Transverse colon (tissue), 3 donors: Measurements from ENCODE around the gene LPCAT2.

ENCODE experiments used
- EP300 ChIP-seq: sonication (generic); formaldehyde crosslinking; IDR thresholded peaks from one replicate; pipeline ENCODE4 v1.6.1; 2017; ENCODE audit warnings: antibody characterized with exemption, low read depth
- POLR2A ChIP-seq: fragments of 450-650 bp; IDR thresholded peaks from one replicate; pipeline ENCODE4 v1.6.1; 2016; ENCODE audit warnings: antibody characterized with exemption, mild to moderate bottlenecking, moderate library complexity
- TF ChIP-seq, protein P1 (sequence below), 5 experiments: fragments of 200-600 bp in 3 of 5; fragments of 450-650 bp in 2 of 5; sonication (generic) in 3 of 5; IDR thresholded peaks; 1 replicate in 2 of 5; 2 replicates in 3 of 5; pipeline ENCODE4 v1.5.1; 2016 to 2017; ENCODE audit warnings: antibody characterized with exemption in 5 of 5, inconsistent platforms in 3 of 5, mild to moderate bottlenecking in 2 of 5, moderate library complexity in 1 of 5

DNA sequence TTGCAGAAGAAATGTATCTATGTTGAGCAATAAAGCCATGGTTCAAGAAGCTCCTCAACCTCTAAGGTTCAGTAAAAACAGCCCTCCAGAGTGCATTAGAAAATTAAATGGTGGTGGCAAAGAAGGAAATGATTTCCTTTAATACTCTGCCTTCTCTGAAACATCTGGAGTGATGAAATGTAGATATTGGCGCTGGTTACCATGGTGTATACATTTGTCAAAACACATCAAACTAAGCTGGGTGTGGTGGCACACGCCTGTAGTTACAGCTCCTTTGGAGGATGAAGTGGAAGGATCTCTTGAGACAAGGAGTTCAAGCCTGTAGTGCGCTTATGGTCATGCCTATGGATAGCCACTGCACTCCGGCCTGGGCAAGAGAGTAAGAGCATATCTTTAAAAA, 63.6 kb downstream of the LPCAT2 start:
- TF ChIP-seq POLR2A: no peak
- TF ChIP-seq, protein P1, sequence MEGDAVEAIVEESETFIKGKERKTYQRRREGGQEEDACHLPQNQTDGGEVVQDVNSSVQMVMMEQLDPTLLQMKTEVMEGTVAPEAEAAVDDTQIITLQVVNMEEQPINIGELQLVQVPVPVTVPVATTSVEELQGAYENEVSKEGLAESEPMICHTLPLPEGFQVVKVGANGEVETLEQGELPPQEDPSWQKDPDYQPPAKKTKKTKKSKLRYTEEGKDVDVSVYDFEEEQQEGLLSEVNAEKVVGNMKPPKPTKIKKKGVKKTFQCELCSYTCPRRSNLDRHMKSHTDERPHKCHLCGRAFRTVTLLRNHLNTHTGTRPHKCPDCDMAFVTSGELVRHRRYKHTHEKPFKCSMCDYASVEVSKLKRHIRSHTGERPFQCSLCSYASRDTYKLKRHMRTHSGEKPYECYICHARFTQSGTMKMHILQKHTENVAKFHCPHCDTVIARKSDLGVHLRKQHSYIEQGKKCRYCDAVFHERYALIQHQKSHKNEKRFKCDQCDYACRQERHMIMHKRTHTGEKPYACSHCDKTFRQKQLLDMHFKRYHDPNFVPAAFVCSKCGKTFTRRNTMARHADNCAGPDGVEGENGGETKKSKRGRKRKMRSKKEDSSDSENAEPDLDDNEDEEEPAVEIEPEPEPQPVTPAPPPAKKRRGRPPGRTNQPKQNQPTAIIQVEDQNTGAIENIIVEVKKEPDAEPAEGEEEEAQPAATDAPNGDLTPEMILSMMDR (IDR thresholded peaks at IDR 0.05): no peak
- no peak for TF ChIP-seq EP300
